NCI-H510A (cell line): ENCODE measurements around the gene EVI5.
"Not testable (repeated sequence)": the region's sequence is repeated elsewhere in the genome, so short reads cannot be mapped to it uniquely, and the experiment has no call there.

Experiments
- DNase-seq: peaks from one replicate; lab custom pipeline; 2025; lab: John Stamatoyannopoulos, UW

Gene EVI5

GRCh38 chr1:92575123-92575522 lies 209.8 kb downstream of the EVI5 start:
- no peak for DNase-seq

GRCh38 chr1:92572520-92572919 lies 212.4 kb downstream of the EVI5 start:
- no peak for DNase-seq

GRCh38 chr1:92571578-92571977 lies 213.3 kb downstream of the EVI5 start:
- no peak for DNase-seq

- DNase-seq = no peak
These were observed 217.6 kb downstream of the EVI5 start for GRCh38 chr1:92567211-92567868.

GRCh38 chr1:92563457-92564216 lies 221.3 kb downstream of the EVI5 start:
- DNase-seq = no peak

- no peak for DNase-seq
These were observed 228.6 kb downstream of the EVI5 start for GRCh38 chr1:92556350-92556749.

GRCh38 chr1:92554216-92554615 lies 230.7 kb downstream of the EVI5 start:
- no peak for DNase-seq

GRCh38 chr1:92551916-92552315 lies 233.0 kb downstream of the EVI5 start:
- DNase-seq = no peak

GRCh38 chr1:92544756-92545165 lies 240.1 kb downstream of the EVI5 start:
- no peak for DNase-seq

- DNase-seq = no peak
These were observed 241.5 kb downstream of the EVI5 start for GRCh38 chr1:92543131-92544055.

GRCh38 chr1:92538413-92539061 lies 246.4 kb downstream of the EVI5 start:
- DNase-seq = no peak

- no peak for DNase-seq
These were observed 246.9 kb downstream of the EVI5 start for GRCh38 chr1:92538048-92538412.

GRCh38 chr1:92536980-92537884 lies 247.7 kb downstream of the EVI5 start:
- no peak for DNase-seq

GRCh38 chr1:92536211-92536979 lies 248.5 kb downstream of the EVI5 start:
- no peak for DNase-seq

- not testable (repeated sequence) for DNase-seq
These were observed 252.5 kb downstream of the EVI5 start for GRCh38 chr1:92532371-92532770.

- DNase-seq = not testable (repeated sequence)
These were observed 253.0 kb downstream of the EVI5 start for GRCh38 chr1:92531939-92532338.

GRCh38 chr1:92527670-92528069 lies 257.2 kb downstream of the EVI5 start:
- no peak for DNase-seq

GRCh38 chr1:92524944-92525590 lies 259.8 kb downstream of the EVI5 start:
- DNase-seq = not testable (repeated sequence)

- DNase-seq = no peak
These were observed 265.9 kb downstream of the EVI5 start for GRCh38 chr1:92519043-92519442.

GRCh38 chr1:92516574-92516973 lies 268.3 kb downstream of the EVI5 start:
- DNase-seq = no peak
